ENCODE results near the gene CHM.

DNA sequence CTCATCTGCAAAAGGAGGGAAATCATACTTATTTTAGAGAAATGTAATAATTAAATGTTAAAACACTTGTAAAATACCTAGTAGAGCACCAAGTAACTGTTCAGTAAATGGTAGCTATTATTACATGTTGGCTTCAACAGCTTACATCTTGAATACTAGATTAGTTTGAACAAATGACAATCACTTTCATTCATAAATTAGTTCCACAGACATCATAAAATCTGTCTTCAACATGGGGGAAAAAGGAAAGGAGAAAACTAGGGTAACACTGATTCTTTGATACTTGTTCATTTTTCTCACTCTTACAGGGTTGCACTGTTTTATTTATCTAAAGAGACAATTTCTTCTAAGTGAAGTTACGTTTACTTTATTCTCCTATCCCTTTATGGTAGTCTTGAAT lies 51.7 kb downstream of the CHM start:
- TF ChIP-seq, protein P1, sequence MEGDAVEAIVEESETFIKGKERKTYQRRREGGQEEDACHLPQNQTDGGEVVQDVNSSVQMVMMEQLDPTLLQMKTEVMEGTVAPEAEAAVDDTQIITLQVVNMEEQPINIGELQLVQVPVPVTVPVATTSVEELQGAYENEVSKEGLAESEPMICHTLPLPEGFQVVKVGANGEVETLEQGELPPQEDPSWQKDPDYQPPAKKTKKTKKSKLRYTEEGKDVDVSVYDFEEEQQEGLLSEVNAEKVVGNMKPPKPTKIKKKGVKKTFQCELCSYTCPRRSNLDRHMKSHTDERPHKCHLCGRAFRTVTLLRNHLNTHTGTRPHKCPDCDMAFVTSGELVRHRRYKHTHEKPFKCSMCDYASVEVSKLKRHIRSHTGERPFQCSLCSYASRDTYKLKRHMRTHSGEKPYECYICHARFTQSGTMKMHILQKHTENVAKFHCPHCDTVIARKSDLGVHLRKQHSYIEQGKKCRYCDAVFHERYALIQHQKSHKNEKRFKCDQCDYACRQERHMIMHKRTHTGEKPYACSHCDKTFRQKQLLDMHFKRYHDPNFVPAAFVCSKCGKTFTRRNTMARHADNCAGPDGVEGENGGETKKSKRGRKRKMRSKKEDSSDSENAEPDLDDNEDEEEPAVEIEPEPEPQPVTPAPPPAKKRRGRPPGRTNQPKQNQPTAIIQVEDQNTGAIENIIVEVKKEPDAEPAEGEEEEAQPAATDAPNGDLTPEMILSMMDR (conservative IDR thresholded peaks at IDR 0.05 in 1 of 2, IDR thresholded peaks at IDR 0.05 in 1 of 2; ENCODE audit: extremely low read depth in 1 of 2, insufficient read depth in 1 of 2, low read depth in 1 of 2, low read length in 2 of 2), result no peak
- no peak for TF ChIP-seq EZH2 (IDR thresholded peaks at IDR 0.05; ENCODE audit: borderline replicate concordance, low read length)
